G401 (cell line): Measurements from ENCODE around the gene GCNT4. TPM values are rescaled to one million over a fixed set of nuclear protein-coding genes. Genes with fewer than 3 reads are reported as not detected.

Experiments used
- DNase-seq: peaks from one replicate; pipeline ENCODE4 v3.0.0-alpha.2; 2015; ENCODE audit warnings: low spot score
- in situ Hi-C: cut with HindIII; loops from 2 replicates; pipeline ENCODE4 v1.10.0; 2016; ENCODE audit warnings: low sequenced_read_pairs, mixed read lengths
- total RNA-seq: library from RNA; depleted of rRNA; stranded (reverse); fragments of >200 nt; shearing (Covaris generic); gene quantifications from 2 replicates; pipeline ENCODE4 v1.2.3, GENCODE V29; 2014

The GCNT4 gene
- total RNA-seq, 1 experiment from 2014 or later = 92.1 TPM

DNA sequence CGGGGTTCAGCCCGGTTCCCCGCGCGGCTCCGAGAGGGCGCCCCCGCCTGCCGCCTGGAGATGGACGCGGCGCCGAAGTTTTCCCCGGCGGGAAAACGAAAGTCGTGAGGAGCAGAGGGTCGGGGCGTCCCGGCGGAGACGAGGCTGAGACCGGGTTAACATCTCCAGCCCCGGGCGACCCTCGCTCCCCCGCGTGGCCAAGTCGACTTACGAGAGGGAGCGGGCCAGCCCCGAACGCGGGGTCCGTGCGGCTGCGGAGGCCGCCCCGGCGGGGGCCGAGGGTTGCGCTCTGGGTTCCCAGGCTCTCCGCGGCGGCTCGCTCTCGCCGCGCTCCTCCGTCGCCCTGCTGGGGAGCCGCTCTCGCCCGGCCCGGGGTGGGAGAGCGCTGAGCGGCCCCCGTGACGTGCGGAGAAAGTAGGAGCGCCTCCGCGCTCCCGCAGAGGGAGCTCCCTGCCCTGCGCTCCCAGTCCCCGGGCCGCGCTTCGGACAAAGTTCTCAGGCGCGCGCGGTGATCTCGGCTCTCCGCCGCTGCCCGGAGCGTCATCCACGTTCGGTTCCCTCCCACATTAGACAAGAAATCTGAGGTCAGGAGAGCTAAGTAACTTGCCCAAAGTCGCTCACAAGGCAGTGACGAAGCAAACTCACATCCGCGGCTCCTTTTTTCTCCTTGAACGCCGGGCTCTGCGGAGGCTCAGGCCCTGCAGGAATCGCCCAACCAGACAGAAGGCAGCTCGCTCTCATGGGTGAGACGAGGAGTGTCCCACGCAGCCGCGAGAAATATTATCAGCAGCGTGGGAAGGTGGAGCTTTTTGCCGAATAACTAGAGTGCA, 1.2 kb upstream of the GCNT4 start:
- no peak for DNase-seq
- in situ Hi-C loops = no loop called here

- DNase-seq = no peak
- in situ Hi-C loops = no loop called here
Observed at GRCh38 chr5:75053054-75053303, 621 bp upstream of the GCNT4 start.

GRCh38 chr5:75051217-75051751, 1.1 kb downstream of the GCNT4 start:
- in situ Hi-C loops = no loop called here
- DNase-seq = no peak

DNA sequence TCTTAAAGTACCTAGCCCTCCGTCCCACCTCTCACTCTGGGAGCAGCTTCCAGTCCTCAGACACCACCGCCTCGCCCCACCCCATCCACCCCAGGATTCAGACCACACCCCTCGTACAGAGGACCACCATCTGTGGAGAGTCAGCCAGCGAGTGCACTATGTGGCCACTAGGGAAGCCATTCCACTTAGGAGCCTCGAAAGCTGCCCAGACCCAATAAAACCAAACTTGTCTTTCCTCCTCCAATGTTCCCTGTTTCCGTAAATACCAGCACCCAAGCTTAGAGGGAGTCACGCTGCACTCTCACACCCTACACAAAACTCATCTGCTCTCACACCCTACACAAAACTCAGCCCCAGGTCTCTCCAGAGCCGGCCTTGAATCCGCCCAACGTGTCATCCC, 1.9 kb downstream of the GCNT4 start:
- DNase-seq = no peak
- in situ Hi-C loops = no loop called here

- in situ Hi-C loops = no loop called here
- no peak for DNase-seq
Observed at GRCh38 chr5:75049456-75050351, 2.7 kb downstream of the GCNT4 start.

DNA sequence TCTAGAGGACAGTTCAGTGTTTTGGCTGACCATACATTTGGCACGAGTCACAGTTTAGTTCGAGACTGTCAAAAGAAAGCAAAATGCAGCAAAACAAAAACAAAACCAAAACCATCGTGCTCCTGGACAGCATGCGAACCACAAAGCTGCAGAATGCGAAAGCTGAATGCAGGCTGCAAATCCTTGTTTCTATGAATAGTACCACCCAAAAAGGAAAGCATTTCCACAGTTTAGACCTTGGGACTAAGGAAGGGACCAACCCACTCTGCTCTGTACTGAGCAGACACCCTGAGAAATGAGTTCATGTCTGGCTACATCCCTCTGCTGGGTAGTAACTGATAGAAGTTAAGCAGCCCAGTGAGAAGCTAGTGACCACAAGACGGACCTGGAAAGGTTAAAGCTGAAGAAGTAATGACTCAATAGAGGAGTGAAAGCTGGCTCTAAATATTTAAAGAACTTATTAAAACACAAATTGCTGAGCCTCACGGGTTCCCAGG, 3.9 kb downstream of the GCNT4 start:
- in situ Hi-C loops = no loop called here
- DNase-seq = no peak

GRCh38 chr5:75047356-75047755, 5.0 kb downstream of the GCNT4 start:
- no peak for DNase-seq
- in situ Hi-C loops = no loop called here

DNA sequence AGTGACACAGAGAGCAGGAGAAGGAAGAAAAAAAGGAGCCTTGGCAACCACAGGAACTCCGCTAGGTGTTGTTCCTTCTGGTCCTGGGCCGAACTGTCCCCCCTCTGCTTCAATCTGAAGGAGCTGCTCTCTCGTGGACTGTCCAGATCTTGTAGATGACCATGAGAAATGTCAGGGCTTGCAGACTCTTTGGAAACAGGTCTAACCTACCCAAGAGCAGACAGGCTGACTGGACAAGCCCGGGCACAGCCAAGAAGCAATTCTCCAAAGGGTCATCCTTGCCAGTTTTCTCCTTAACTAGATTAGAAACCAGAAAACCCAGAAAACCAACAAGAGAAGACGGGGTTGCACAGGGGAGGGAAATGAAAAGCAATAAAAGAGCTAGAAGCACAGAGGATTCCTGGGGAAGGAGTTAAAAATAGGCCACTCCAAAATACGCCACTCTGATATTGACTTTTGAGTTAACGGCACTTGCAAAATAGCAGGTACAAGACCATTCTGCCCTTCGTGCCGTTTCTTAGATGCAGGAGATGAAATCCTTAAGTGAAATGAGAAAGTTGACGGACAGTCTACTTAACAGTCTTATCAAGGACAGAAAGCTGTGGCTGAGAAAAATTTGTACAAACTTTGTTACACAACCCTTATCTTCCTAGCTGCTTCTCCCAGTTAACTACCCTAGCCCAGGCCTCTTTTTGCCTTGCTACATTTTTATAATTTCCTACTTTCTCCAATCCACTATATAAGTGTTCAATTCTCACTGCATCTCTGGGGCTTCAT, 5.8 kb downstream of the GCNT4 start:
- no peak for DNase-seq
- in situ Hi-C loops = no loop called here

GRCh38 chr5:75045071-75045470, 7.3 kb downstream of the GCNT4 start:
- DNase-seq = no peak
- in situ Hi-C loops = no loop called here

- in situ Hi-C loops = no loop called here
- DNase-seq = no peak
Observed at GRCh38 chr5:75044406-75044805, 8.0 kb downstream of the GCNT4 start.

GRCh38 chr5:75043633-75044264, 8.6 kb downstream of the GCNT4 start:
- in situ Hi-C loops = no loop called here

GRCh38 chr5:75042522-75042921, 9.8 kb downstream of the GCNT4 start:
- no peak for DNase-seq
- in situ Hi-C loops = no loop called here

More at GRCh38 chr5:75043633-75044264, 8.6 kb downstream of the GCNT4 start:
- no peak for DNase-seq

GRCh38 chr5:75040973-75041372, 11.4 kb downstream of the GCNT4 start:
- in situ Hi-C loops = no loop called here
- DNase-seq = no peak

- in situ Hi-C loops = no loop called here
- DNase-seq = no peak
Observed at GRCh38 chr5:75037106-75037505, 15.3 kb downstream of the GCNT4 start.

DNA sequence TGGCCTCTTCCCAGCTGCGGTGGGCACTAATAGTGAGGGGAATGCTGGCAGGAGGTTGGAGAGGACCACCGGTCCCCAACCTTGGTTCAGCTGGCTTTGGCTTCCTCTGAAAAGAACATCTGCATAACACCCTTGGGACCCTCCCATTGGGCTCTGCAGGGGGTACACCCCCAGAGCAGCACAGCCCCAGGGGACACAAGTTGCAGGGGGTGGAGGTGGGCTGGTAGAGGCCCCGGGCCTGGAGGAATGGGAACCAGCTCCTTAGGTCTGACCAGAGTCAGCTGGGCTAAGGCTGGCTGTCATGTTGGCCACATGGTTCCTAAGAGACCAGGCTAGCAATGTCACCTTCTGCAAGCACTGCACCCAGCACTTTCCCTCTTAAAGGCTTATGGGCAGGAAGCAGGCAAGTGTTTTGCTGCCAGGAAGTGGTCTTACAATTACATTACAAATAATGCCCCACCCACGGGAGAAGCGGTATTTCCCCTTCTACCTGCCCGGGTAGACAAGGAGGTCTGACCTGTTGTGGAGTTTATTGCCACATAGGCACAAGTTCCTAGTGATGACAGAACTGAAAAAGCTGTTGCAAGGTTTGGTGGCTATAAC, 18.1 kb downstream of the GCNT4 start:
- DNase-seq = no peak
- in situ Hi-C loops = no loop called here

DNA sequence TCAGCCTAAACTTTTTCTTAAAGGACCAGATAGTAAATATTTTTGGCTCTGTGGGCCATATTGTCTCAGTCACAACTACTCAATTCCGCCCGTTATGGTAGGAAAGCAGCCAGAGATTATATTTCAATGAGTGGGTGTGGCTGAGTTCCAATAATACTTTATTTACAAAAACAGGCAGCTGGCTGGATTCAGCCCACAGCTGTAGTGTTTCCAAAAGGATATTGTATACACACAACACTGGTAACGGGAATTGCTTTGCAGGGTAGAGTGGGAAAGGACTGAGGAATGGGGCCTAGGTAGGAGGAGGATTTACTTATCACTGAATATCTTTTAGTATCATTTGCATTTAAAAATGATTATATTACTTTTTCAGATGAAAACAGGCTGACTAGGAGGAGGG, 21.0 kb downstream of the GCNT4 start:
- in situ Hi-C loops = no loop called here
- no peak for DNase-seq

DNA sequence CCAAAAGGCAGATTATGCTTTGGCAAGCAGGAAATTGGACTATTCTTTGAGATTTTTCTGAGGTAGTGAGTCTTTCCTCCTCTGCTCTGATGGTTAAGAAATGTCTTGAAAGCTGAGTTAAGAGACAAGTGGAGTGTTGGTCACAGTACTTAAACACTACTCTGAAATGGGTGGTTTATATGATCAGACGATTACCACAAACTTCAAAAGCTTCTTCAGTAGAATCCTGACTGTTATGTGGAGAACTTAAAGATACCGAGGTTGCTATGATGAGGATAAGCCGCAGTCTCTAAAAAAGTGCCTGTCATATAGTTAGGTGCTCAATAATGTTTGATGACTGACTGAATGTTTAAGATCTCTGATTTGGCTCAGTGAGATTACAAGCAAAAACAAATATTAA, 24.3 kb downstream of the GCNT4 start:
- in situ Hi-C loops = no loop called here
- DNase-seq = no peak

- DNase-seq = no peak
- in situ Hi-C loops = no loop called here
Observed at GRCh38 chr5:75023368-75024159, 28.8 kb downstream of the GCNT4 start.
